ENCODE data around the gene AOPEP. TPM values are rescaled to one million over a fixed set of nuclear protein-coding genes. Genes with fewer than 3 reads are reported as not detected.
A peak's percentile ranks its signal among the peaks of the same experiment; 100 is the strongest.

Gene AOPEP
- total and polyA plus RNA-seq, 4 donors = 210 to 311 (median 285) TPM

GRCh38 chr9:95044731-95045508 is 318.4 kb downstream of the AOPEP start:
- 21 to 35% methylated on average over 30 to 36 of the region's 36 CpGs for WGBS, 2 donors

DNA sequence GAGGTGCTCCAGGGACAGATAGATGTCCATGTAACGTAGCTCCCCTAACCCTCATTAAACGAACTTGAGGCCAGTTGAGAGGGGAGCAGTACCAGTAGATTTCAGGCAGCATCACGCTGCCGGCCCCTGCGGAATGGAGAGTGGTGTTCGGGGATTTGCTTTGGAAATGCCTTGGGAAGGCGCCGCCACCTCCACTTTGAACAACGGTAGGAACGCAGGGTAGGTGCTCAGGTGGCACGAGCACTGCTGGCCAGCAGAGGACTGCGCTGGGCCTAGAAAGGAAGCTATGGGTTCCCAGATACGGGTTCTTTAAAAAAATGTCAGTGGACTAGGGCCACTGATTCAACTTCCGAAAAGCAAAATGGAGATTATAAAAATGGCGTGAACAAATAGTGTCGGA is 319.3 kb downstream of the AOPEP start:
- Histone ChIP-seq H3K4me3 (ENCODE audit: low read length in 2 of 2) (peak overlapping the region; percentile 11 to 34), H3K27ac (ENCODE audit: low read depth in 1 of 2, low read length in 2 of 2) (peak overlapping the region; percentile 71 to 81), H3K27me3 (ENCODE audit: control insufficient read depth in 1 of 2, insufficient read depth in 2 of 2, low read length in 1 of 2) (no peaks in the 10 kb centered on the region), H3K4me1 (ENCODE audit: control insufficient read depth in 1 of 2, insufficient read depth in 2 of 2, low read length in 2 of 2) (peaks cover 0 to 3% of the 10 kb centered on the region in 2 donors), H3K36me3 (ENCODE audit: control insufficient read depth in 1 of 2, insufficient read depth in 2 of 2, low read length in 1 of 2) (peaks cover 0 to 1% of the 10 kb centered on the region in 2 donors), H3K9me3 (ENCODE audit: control insufficient read depth, low read length) (no peaks in the 10 kb centered on the region)
- no peak for ATAC-seq (ENCODE audit: low FRiP score)
- no peak for DNase-seq
- intact Hi-C loops (cut with DNase I) = loop anchor here (5.0 kb wide), 3 partner anchors 33 to 38 kb away; no protein-coding TSS in a partner anchor
- 11 to 20% methylated on average over 16 of the region's 16 CpGs for WGBS, 2 donors

More at GRCh38 chr9:95044731-95045508, 318.4 kb downstream of the AOPEP start:
- DNase-seq (peak in 1 of 2 donors; percentile 80), ATAC-seq (ENCODE audit: low FRiP score) (peak; percentile 33)
- Histone ChIP-seq H3K27me3 (ENCODE audit: control insufficient read depth in 1 of 2, insufficient read depth in 2 of 2, low read length in 1 of 2) (no peaks in the 10 kb centered on the region), H3K4me1 (ENCODE audit: control insufficient read depth in 1 of 2, insufficient read depth in 2 of 2, low read length in 2 of 2) (peaks cover 0 to 3% of the 10 kb centered on the region in 2 donors), H3K4me3 (ENCODE audit: low read length in 2 of 2) (peak overlapping the region in 1 of 2 donors; percentile 18), H3K36me3 (ENCODE audit: control insufficient read depth in 1 of 2, insufficient read depth in 2 of 2, low read length in 1 of 2) (peaks cover 0 to 1% of the 10 kb centered on the region in 2 donors), H3K27ac (ENCODE audit: low read depth in 1 of 2, low read length in 2 of 2) (peak overlapping the region; percentile 71 to 81), H3K9me3 (ENCODE audit: control insufficient read depth, low read length) (no peaks in the 10 kb centered on the region)
- intact Hi-C loops (cut with DNase I) = loop anchor here (5.0 kb wide), 3 partner anchors 33 to 38 kb away; no protein-coding TSS in a partner anchor

DNA sequence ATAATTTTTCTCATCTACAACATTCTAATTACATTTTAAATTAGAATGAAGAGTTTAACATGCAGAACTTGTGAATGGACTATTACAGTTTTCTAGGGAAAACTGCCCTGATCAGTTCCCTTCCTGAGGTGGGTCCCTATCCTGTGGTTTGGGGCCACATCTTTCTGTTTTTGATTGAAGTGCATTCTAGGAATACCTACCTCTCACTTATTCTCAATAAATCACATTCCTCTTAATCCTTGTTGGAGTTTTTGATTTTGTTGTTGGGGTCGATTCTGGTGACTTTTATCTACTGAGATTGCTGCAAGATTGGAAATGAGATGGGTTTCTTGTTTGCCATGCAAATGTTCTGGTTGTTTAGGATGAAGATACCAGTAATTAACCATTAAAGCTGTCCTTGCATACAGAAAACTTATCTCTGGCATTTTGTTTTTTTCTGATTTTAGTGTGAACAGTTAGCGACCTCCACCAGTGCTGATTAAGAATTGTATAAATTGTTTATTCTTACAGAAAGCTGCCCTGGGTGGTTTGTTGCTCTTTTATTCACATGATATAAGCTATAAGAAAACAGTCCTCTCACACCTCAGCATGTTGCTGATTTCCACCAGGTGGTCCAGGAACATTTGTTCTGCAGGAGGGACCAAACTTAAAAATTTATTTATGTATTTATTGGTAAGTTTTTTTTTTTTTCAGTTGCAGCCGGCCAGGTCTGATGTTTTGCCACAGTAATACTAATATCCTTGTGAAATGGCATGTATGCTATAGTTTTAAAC is 321.1 kb downstream of the AOPEP start:
- H3K4me1 ChIP-seq (ENCODE audit: control insufficient read depth in 1 of 2, insufficient read depth in 2 of 2, low read length in 2 of 2) = peaks cover 0 to 3% of the 10 kb centered on the region in 2 donors
- ATAC-seq (ENCODE audit: low FRiP score) = no peak
- peak overlapping the region in 1 of 2 donors; percentile 95 for H3K27ac ChIP-seq (ENCODE audit: low read depth in 1 of 2, low read length in 2 of 2)
- WGBS, 2 donors = 9 to 10% methylated on average over 3 of the region's 3 CpGs
- no peak for DNase-seq
- intact Hi-C loops (cut with DNase I) = loop anchor here (5.0 kb wide), 3 partner anchors 35 to 40 kb away; no protein-coding TSS in a partner anchor
- H3K9me3 ChIP-seq (ENCODE audit: control insufficient read depth, low read length) = no peaks in the 10 kb centered on the region
- H3K27me3 ChIP-seq (ENCODE audit: control insufficient read depth in 1 of 2, insufficient read depth in 2 of 2, low read length in 1 of 2) = no peaks in the 10 kb centered on the region
- peak overlapping the region; percentile 65 to 89 for H3K4me3 ChIP-seq (ENCODE audit: low read length in 2 of 2)
- peaks cover 0 to 1% of the 10 kb centered on the region in 2 donors for H3K36me3 ChIP-seq (ENCODE audit: control insufficient read depth in 1 of 2, insufficient read depth in 2 of 2, low read length in 1 of 2)

DNA sequence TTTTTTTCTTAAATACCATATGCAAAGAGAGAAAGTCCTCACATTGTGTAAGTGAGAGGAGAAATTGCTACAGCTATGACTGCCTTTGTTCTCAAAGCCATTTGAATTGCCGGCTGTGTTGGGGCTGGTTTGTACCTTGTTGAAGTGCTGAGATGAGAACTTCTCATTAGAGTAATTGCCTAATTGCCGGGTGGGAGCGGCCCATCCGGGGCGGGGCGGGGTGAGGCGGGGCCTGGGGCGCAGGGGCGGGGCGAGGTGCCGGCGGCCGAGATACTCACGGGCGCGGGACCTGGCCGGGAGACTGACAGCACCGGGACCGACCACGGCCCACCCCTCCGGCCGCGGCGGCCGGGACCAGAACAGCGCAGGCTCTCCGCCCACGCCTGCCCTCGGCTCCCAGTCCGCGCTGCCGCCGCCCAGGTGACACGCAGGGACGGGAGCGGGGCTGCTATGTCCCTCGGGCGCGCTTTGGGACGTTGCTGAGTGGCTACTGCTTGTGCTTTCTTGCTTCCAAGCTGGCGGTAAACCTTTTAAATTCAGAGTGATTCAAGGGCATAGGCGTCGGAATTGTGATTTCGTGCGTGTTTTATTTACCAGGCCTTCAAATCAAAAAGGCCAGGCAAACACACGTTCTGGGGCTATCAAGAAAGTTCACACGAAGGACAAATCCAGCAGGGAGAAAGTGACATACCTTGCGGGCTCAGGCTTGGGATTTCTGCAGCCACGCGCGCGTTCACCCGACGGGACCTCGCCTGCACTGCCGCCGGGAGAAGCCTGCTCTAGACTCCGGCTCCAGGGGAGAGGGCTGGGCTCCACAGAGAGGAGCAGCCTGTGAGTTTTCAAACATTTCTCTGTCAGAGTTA is 322.0 kb downstream of the AOPEP start:
- Histone ChIP-seq H3K27me3 (ENCODE audit: control insufficient read depth in 1 of 2, insufficient read depth in 2 of 2, low read length in 1 of 2) (no peaks in the 10 kb centered on the region), H3K9me3 (ENCODE audit: control insufficient read depth, low read length) (no peaks in the 10 kb centered on the region), H3K36me3 (ENCODE audit: control insufficient read depth in 1 of 2, insufficient read depth in 2 of 2, low read length in 1 of 2) (peaks cover 0 to 1% of the 10 kb centered on the region in 2 donors), H3K27ac (ENCODE audit: low read depth in 1 of 2, low read length in 2 of 2) (peak overlapping the region; percentile 89 to 95), H3K4me1 (ENCODE audit: control insufficient read depth in 1 of 2, insufficient read depth in 2 of 2, low read length in 2 of 2) (peaks cover 0 to 3% of the 10 kb centered on the region in 2 donors), H3K4me3 (ENCODE audit: low read length in 2 of 2) (peak overlapping the region; percentile 65 to 89)
- intact Hi-C loops (cut with DNase I) = loop anchor here (5.0 kb wide), 3 partner anchors 34 to 41 kb away; no protein-coding TSS in a partner anchor
- DNase-seq (peak; percentile 63 to 84), ATAC-seq (ENCODE audit: low FRiP score) (peak; percentile 87)
- 0% methylated on average over 40 to 58 of the region's 58 CpGs for WGBS, 2 donors

DNA sequence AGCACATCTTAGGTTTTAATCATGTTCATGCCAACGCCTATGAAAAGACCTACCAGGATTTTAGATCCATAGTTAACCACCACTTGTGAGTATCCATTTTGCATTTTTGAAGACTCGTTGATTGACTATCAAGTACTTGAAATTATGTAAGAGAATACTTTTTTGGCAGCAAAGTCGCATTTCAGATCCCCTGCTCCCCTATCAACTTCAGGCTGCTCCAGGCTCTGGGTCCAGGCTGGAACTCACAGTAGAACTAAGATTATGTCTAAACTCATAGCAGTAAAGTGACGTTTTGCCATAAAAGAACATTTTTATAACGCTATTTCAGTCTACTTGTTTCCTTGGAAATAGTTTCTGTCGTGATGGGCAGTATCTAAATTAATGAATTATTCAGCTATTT is 323.3 kb downstream of the AOPEP start:
- no peaks in the 10 kb centered on the region for H3K36me3 ChIP-seq (ENCODE audit: control insufficient read depth in 1 of 2, insufficient read depth in 2 of 2, low read length in 1 of 2)
- peak overlapping the region; percentile 75 to 76 for H3K4me3 ChIP-seq (ENCODE audit: low read length in 2 of 2)
- 4 to 5% methylated on average over 6 of the region's 6 CpGs for WGBS, 2 donors
- ATAC-seq (ENCODE audit: low FRiP score) = no peak
- no peak for DNase-seq
- H3K4me1 ChIP-seq (ENCODE audit: control insufficient read depth in 1 of 2, insufficient read depth in 2 of 2, low read length in 2 of 2) = peaks cover 0 to 3% of the 10 kb centered on the region in 2 donors
- H3K27ac ChIP-seq (ENCODE audit: low read depth in 1 of 2, low read length in 2 of 2) = peak overlapping the region; percentile 82 to 87
- H3K9me3 ChIP-seq (ENCODE audit: control insufficient read depth, low read length) = no peaks in the 10 kb centered on the region
- intact Hi-C loops (cut with DNase I) = loop anchor here (5.0 kb wide), 3 partner anchors 33 to 42 kb away; no protein-coding TSS in a partner anchor
- no peaks in the 10 kb centered on the region for H3K27me3 ChIP-seq (ENCODE audit: control insufficient read depth in 1 of 2, insufficient read depth in 2 of 2, low read length in 1 of 2)

GRCh38 chr9:95053611-95054570 is 327.4 kb downstream of the AOPEP start:
- H3K4me3 ChIP-seq (ENCODE audit: low read length in 2 of 2) = no peak overlapping the region
- intact Hi-C loops (cut with DNase I) = no loop called here
- WGBS, 2 donors = 48 to 50% methylated on average over 5 of the region's 5 CpGs

GRCh38 chr9:95055334-95055850 is 328.9 kb downstream of the AOPEP start:
- intact Hi-C loops (cut with DNase I) = loop anchor here in 1 of 2 donors (5.0 kb wide), 1 partner anchor 33 kb away; no protein-coding TSS in a partner anchor
- WGBS, 2 donors = 0 to 3% methylated on average over 6 of the region's 6 CpGs
- H3K4me1 ChIP-seq (ENCODE audit: control insufficient read depth in 1 of 2, insufficient read depth in 2 of 2, low read length in 2 of 2) = peaks cover 0 to 11% of the 10 kb centered on the region in 2 donors

More at GRCh38 chr9:95053611-95054570, 327.4 kb downstream of the AOPEP start:
- no peaks in the 10 kb centered on the region for H3K9me3 ChIP-seq (ENCODE audit: control insufficient read depth, low read length)
- DNase-seq (no peak), ATAC-seq (ENCODE audit: low FRiP score) (no peak)
- H3K4me1 ChIP-seq (ENCODE audit: control insufficient read depth in 1 of 2, insufficient read depth in 2 of 2, low read length in 2 of 2) = peaks cover 0 to 5% of the 10 kb centered on the region in 2 donors
- H3K27ac ChIP-seq (ENCODE audit: low read depth in 1 of 2, low read length in 2 of 2) = peak overlapping the region; percentile 30 to 92
- H3K36me3 ChIP-seq (ENCODE audit: control insufficient read depth in 1 of 2, insufficient read depth in 2 of 2, low read length in 1 of 2) = no peaks in the 10 kb centered on the region
- no peaks in the 10 kb centered on the region for H3K27me3 ChIP-seq (ENCODE audit: control insufficient read depth in 1 of 2, insufficient read depth in 2 of 2, low read length in 1 of 2)

More at GRCh38 chr9:95055334-95055850, 328.9 kb downstream of the AOPEP start:
- Histone ChIP-seq H3K36me3 (ENCODE audit: control insufficient read depth in 1 of 2, insufficient read depth in 2 of 2, low read length in 1 of 2) (no peaks in the 10 kb centered on the region), H3K4me3 (ENCODE audit: low read length in 2 of 2) (peak overlapping the region in 1 of 2 donors; percentile 52), H3K27me3 (ENCODE audit: control insufficient read depth in 1 of 2, insufficient read depth in 2 of 2, low read length in 1 of 2) (no peaks in the 10 kb centered on the region), H3K27ac (ENCODE audit: low read depth in 1 of 2, low read length in 2 of 2) (peak overlapping the region; percentile 84 to 99), H3K9me3 (ENCODE audit: control insufficient read depth, low read length) (no peaks in the 10 kb centered on the region)
- no peak for DNase-seq
- ATAC-seq (ENCODE audit: low FRiP score) = no peak

Measured in aorta (tissue), 5 donors.